ENCODE measurements around the gene SACM1L.
A peak's percentile ranks its signal among the peaks of the same experiment; 100 is the strongest.

The SACM1L gene

DNA sequence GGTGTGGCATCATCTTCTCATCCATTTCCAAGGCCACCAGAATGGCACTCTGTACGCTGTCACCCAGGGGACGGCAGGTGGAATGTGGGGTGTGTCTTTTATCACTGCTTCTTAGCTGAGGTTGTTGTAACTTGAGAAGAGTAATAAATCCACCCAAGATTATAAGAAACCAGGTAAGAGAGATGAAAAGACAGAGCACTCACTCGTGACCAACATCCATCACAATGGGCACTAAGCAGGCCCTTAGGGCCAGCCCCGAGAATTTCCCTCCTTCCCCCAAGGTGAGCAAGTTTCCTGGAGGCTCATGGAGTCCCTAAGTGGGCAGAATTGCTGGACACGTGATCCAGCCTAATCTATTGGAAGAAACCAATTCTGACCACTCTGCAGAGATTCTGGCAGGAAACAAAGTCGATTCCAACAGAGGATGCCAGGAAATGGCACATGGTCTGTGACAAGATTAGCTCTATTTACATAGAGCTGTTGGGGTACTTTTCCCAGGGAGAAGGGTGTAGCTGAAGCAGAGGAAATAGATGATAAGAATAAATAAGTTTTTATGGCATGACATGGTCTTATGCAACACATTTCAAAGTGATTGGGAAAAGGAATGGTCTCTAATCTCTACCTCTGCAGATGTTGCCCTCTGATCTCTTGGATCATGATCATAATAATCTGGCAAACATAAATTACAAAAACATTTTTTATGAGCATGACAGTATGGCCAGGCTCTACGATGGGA lies 84.7 kb downstream of the SACM1L start:
- no peak for DNase-seq

- DNase-seq, result no peak
Observed at GRCh38 chr3:45774581-45775521, 85.7 kb downstream of the SACM1L start.

GRCh38 chr3:45775571-45776300 lies 86.5 kb downstream of the SACM1L start:
- no peak for DNase-seq

- no peak for DNase-seq
Observed at GRCh38 chr3:45776301-45776595, 87.1 kb downstream of the SACM1L start.

DNA sequence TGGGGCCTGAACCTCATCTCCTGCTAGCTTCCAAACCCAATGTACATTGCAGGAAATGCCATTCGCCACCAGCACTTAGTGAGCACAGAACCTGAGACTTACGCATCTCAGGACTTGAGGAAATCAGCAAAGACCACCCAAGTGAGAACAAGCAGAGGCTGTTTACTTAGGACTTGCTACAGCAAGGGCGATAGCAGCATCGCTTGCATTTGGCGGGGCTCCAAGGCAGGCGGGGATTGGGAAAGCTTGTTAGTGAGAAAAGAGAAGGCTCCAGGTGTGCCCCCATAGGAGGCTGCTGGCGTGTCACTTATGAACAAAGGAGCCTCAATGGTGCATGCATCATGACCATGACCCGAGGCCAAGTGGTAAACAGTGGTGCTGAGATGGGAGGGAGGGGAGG lies 87.4 kb downstream of the SACM1L start:
- DNase-seq, result peak; percentile 63

- DNase-seq, result no peak
Observed at GRCh38 chr3:45777111-45777745, 88.0 kb downstream of the SACM1L start.

- no peak for DNase-seq
Observed at GRCh38 chr3:45777746-45778386, 88.7 kb downstream of the SACM1L start.

GRCh38 chr3:45778761-45779201 lies 89.6 kb downstream of the SACM1L start:
- DNase-seq, result no peak

DNA sequence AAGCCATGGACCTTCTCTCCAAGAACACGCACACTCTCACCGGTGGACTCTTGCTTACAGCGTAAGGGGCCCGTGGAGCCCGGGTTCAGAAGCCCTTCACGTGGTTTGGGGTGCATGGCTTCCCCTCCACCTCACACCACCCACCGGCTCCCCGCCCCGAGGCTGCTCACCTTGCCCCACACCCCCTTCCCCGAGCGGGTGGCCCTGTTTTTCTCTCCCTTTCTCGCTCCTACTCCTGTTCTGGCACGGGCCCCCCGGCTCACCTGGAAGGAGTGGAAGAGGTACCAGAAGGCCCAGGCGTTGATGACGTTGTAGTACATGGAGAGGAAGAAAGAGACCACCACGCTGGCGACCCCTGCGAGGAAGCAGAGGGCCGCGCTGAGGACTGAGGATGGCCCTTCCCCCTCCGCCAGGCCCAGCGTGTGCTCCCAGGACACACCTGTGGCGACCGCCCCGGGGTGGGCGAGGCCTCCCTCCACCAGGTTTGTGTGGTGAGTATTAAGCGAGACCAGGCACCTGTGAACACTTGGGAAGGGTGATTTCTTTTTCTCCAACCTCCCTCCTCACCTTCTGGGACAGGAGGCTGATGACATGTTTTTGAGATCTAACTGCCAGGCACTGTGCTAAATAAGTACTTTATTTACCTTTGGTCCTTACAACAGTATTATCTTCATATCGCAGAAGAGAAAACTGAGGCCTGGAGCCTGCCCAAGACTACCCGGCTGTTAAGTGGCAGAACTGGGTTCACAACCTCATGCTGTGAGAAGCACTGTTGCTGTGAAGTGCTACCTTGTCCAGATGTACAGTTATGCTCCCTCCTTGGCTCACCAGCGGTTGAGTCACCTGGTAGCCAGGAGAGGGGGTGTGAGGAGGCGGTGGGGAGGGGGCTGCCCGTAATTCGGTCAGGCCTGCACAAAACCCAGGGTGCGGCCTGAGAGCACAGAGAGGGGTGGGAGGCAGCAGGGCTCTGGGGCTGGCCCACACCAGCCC lies 90.8 kb downstream of the SACM1L start:
- DNase-seq, result no peak

GRCh38 chr3:45781271-45781670 lies 92.1 kb downstream of the SACM1L start:
- DNase-seq, result no peak

DNA sequence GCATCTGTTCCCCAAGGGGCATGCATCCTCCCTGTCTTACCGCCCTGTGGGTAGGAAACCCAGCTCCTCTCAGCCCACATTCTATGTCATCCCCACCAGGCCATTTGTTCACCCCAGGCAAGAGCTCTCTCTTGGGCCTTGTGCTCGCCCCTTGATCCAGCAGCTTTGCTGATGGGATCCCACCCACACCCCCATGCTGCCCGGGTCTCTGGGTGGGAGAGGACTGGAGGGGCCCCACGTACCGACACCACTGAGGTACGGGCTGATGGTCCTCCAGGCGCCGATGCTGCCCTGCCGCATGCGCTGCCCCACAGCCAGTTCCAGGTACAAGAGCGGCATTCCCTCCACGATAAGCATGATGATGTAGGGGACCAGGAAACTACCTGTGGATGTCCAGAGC lies 92.6 kb downstream of the SACM1L start:
- no peak for DNase-seq

DNA sequence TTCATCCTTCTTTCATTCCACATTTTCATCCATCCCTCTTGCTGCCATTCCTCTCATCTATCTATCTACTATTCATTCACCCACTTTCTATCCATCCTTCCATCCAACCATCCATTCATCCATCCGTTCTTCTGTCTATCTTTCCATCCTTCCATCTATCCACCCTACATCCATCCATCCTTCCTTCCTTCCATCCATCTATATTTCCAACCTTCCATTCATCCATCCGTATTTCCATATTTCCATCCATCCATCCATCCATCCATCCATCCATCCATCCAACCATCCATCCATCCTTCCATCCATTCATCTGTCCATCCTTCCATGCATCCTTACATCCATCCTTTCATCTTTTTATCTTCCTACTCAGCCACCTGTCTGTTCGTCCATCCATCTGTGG lies 93.2 kb downstream of the SACM1L start:
- DNase-seq, result no peak

GRCh38 chr3:45783667-45784066 lies 94.5 kb downstream of the SACM1L start:
- DNase-seq, result no peak

DNA sequence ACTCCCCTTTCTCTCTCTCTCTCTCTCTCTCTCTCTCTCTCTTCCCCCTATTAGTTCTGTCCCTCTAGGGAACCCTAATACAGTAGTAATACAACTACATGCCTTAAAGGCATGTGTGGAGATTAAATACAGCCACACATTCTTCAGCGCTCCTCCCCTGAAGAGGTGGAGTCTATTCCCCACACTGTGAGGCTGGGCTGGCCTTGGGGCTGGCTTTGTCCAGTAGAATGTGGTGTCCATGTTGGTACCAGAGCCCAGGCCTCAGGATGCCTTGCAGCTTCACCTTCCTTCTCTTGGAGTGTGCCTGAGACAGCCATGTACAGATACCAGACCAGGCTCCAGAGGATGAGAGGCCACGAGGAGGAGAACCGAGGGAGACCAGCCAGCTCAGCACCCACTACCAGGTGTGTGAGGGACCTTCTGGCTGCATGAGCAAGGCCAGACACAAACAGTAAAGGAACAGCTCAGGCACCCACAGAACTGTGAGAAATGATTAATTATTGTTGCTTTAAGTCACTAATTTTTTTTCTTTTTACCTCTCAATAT lies 96.5 kb downstream of the SACM1L start:
- no peak for DNase-seq

GRCh38 chr3:45786801-45787495 lies 97.8 kb downstream of the SACM1L start:
- DNase-seq, result no peak

- no peak for DNase-seq
Observed at GRCh38 chr3:45787551-45787950, 98.4 kb downstream of the SACM1L start.

DNA sequence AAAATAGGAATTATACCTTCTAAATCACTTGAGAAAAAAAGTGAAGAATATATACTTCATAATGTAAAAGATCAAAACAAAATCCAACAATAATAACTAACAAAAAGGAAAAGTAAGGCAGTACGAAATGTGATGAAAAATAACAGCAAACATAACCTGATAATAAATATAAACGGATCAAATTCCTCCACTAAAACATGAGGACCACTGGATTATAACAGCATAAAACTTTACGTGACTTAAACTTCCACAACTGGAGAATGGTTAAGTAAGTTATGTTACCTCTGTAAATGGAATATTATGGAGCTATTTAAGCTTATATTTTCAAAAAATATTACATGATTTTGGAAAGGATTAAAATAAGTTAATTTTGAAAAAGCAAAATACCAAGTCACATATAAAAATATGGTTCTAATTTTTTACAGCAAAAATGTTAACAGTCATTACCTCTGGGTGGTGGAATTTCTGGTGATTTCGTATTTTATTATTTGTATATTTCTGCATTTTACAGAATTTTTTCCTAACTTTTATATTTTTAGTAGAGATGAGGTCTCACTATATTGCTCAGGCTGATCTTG lies 100.1 kb downstream of the SACM1L start:
- DNase-seq, result no peak

GRCh38 chr3:45790596-45790995 lies 101.4 kb downstream of the SACM1L start:
- no peak for DNase-seq

DNA sequence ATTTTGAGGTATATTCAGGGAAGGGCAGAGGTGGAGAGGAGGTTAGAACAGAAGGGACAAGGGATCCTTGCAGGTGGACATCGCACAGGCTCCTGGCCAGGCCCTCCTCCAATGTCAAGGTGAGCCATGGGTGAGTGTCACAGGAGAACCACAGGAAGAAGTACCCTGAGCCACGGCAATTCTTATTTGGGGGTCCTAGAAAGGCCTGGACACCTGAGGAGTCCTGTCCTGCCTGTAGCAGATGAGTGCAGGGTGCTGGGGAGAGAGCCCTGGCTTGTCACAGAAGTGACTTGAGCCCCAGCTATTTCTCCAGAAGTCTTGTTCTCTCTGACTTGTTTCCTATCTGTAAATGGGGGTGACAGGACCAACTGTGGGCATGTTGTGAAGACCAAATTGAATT lies 102.8 kb downstream of the SACM1L start:
- no peak for DNase-seq
